ENCODE results near the gene NEIL3. TPM values are rescaled to one million over a fixed set of nuclear protein-coding genes. Genes with fewer than 3 reads are reported as not detected.

The NEIL3 gene
- total RNA-seq, 1 donor from 2014 or later = 6.6 TPM

DNA sequence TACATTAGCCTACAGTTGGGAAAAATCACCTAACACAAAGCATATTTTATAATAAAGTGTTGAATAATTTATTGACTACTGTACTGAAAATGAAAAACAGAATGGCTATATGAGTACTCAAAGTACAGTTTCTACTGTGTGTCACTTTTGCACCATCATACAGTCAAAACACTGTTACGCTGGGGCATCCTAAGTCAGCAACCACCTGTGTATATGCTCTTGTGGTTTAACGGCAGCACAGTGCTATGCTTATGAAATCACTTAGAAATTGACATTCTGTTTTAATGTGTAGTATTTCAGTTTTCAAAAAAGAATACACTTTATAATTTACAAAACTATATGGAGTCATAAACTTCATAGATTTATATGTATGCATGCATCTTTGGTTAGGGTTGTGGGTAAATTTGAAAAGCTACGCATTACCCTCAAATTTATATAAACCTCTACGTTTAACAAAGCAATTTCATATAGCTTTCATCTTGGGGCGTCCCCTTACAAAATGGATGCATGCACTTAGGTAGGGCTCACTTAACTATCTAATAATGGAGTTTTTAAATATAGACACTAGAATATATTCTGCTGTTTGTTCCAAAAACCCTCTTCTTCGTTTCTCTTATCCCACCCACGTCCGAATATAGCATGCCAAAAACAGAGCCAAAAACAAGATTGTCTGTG is 690 bp upstream of the NEIL3 start:
- Mint-ChIP-seq H3K4me1 (ENCODE audit: low read depth) (peaks cover 5% of the 10 kb centered on the region), H3K4me3 (ENCODE audit: low read depth) (peak overlapping the region; percentile 95), H3K36me3 (ENCODE audit: insufficient read depth) (no peaks in the 10 kb centered on the region), H3K9me3 (ENCODE audit: low read depth) (no peaks in the 10 kb centered on the region), H3K27me3 (no peaks in the 10 kb centered on the region), H3K27ac (no peak overlapping the region)
- no peak for TF ChIP-seq CTCF (IDR thresholded peaks at IDR 0.05; ENCODE audit: unreplicated experiment)
- DNase-seq (ENCODE audit: low spot score, unreplicated experiment) = no peak

DNA sequence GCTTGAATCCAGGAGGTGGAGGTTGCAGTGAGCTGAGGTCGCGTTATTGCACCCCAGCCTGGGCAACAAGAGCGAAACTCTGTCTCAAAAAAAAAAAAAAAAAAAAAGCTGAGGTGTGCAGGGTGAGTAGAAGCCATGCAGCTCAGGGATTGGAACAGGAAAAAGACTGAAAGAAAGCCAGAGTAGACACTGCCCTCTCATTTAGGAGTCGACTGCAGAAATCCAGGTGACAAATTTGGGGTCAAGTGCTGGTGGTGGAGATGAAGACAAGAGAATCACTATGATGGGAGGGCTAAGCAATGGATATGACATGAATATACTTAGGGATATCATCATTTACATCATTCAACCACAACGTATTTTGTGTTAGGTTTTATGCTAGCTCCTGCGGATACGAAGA is 1.9 kb downstream of the NEIL3 start:
- no peak for DNase-seq (ENCODE audit: low spot score, unreplicated experiment)
- H3K36me3 Mint-ChIP-seq (ENCODE audit: insufficient read depth) = no peaks in the 10 kb centered on the region
- no peak for TF ChIP-seq CTCF (IDR thresholded peaks at IDR 0.05; ENCODE audit: unreplicated experiment)
- H3K27me3 Mint-ChIP-seq = no peaks in the 10 kb centered on the region
- no peaks in the 10 kb centered on the region for H3K9me3 Mint-ChIP-seq (ENCODE audit: low read depth)
- no peak overlapping the region for H3K4me3 Mint-ChIP-seq (ENCODE audit: low read depth)
- H3K4me1 Mint-ChIP-seq (ENCODE audit: low read depth) = peaks cover 5% of the 10 kb centered on the region
- no peak overlapping the region for H3K27ac Mint-ChIP-seq

- H3K9me3 Mint-ChIP-seq (ENCODE audit: low read depth) = no peaks in the 10 kb centered on the region
- H3K4me3 Mint-ChIP-seq (ENCODE audit: low read depth) = no peak overlapping the region
- no peaks in the 10 kb centered on the region for H3K27me3 Mint-ChIP-seq
- H3K36me3 Mint-ChIP-seq (ENCODE audit: insufficient read depth) = no peaks in the 10 kb centered on the region
- H3K27ac Mint-ChIP-seq = no peak overlapping the region
- TF ChIP-seq CTCF (IDR thresholded peaks at IDR 0.05; ENCODE audit: unreplicated experiment) = no peak
- H3K4me1 Mint-ChIP-seq (ENCODE audit: low read depth) = peaks cover 5% of the 10 kb centered on the region
- no peak for DNase-seq (ENCODE audit: low spot score, unreplicated experiment)
These were observed 3.6 kb downstream of the NEIL3 start for GRCh38 chr4:177313263-177313662.

DNA sequence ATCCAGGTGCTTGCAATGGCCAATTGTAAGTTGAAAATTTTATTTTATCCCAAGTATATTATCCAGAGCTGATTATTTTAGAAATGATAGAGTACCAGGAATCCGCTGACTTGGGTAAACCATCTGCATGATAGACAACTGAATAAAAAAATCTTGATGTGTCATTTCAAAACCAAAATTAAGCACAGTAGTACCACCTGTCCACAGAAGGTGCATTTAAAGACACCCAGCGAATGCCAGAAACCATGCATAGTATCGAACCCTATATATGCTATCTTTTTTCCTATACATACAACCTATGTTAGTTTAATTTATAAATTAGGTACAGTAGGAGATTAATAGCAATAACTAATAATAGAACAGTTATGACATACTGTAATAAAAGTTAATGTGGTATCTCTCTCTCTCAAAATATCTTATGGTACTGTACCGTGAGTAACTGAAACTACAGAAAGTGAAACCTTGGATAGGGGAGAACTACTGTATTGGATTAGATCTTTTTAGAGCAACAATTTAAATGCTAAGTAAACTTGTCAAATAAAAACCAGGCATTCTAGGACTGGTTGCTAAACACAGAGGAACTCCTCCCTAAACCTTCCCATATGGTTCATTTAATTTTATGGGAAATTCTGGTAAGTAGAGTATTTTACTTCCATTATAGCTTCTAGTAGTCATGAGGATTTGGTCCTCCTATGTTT is 6.2 kb downstream of the NEIL3 start:
- Mint-ChIP-seq H3K27me3 (no peaks in the 10 kb centered on the region), H3K4me3 (ENCODE audit: low read depth) (no peak overlapping the region), H3K27ac (no peak overlapping the region), H3K9me3 (ENCODE audit: low read depth) (no peaks in the 10 kb centered on the region), H3K36me3 (ENCODE audit: insufficient read depth) (no peaks in the 10 kb centered on the region), H3K4me1 (ENCODE audit: low read depth) (peaks cover 20% of the 10 kb centered on the region)
- DNase-seq (ENCODE audit: low spot score, unreplicated experiment) = no peak
- no peak for TF ChIP-seq CTCF (IDR thresholded peaks at IDR 0.05; ENCODE audit: unreplicated experiment)

DNA sequence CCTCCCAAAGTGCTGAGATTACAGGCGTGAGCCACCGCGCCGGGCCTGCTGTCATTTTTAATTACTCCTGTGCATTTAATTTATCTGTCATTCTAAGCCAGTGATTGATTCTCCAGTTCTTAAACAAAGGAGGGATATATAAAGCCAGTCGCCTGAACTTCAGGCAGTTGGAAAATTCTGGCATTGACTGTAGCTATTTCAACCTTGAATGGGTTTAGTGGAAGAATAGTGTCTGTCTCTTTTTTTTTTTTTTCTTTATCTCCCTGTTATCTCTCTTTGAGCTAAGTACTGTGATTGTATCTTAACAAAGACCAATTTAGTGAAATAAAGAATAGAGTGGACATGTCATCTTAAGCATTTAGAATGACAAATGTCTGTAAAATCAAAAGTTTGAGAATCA is 11.0 kb downstream of the NEIL3 start:
- Mint-ChIP-seq H3K36me3 (ENCODE audit: insufficient read depth) (no peaks in the 10 kb centered on the region), H3K9me3 (ENCODE audit: low read depth) (no peaks in the 10 kb centered on the region), H3K27ac (no peak overlapping the region), H3K4me1 (ENCODE audit: low read depth) (peaks cover 40% of the 10 kb centered on the region), H3K4me3 (ENCODE audit: low read depth) (no peak overlapping the region), H3K27me3 (no peaks in the 10 kb centered on the region)
- DNase-seq (ENCODE audit: low spot score, unreplicated experiment) = no peak
- no peak for TF ChIP-seq CTCF (IDR thresholded peaks at IDR 0.05; ENCODE audit: unreplicated experiment)

Measured in progenitor cell of endocrine pancreas (in vitro differentiated cells).